ENCODE results near the gene CAP2.

CAP2 gene, protein sequence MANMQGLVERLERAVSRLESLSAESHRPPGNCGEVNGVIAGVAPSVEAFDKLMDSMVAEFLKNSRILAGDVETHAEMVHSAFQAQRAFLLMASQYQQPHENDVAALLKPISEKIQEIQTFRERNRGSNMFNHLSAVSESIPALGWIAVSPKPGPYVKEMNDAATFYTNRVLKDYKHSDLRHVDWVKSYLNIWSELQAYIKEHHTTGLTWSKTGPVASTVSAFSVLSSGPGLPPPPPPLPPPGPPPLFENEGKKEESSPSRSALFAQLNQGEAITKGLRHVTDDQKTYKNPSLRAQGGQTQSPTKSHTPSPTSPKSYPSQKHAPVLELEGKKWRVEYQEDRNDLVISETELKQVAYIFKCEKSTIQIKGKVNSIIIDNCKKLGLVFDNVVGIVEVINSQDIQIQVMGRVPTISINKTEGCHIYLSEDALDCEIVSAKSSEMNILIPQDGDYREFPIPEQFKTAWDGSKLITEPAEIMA

DNA sequence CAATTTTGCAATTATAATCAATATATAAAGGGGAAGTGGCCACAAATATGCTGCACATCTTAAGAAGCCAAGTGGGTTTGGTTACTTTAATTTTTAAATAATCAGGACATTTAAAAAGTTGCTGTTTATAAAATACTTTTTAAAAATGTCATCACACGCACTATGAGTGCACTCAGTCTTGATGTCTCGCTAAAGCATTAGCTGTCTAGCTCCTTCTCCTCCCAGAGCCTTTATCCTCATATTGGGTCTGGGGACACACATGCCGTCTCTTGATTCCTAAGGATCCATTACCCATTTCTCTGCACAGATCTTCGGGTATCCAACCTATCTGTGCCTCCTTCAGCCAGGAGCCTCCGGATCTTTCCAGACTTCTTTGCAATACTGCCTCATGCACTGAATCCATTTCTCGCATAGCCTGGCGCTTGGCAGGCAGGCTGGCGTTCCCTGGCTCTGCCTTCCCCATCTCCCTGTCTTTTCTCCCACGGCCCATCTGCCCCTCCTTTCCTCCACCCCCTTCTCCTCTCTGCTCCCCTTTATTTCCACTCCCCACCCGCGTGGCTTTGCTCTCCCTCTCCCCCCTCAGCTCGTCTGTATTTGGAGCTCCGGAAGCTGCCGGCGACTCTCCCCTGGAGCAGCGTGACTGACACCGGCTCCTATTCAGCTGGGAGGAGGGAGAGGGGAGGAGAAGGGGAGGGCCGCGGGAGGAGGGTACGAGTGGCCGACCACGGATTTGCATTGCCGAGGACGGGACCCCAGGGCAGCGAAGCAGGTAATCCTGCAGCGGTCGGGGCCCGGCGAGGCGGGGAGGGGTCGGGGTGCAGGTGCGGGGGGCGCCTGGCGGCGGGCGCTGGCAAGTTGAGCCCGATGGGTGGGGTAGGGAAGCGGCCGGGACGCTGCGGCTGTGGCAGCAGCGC lies at the start of gene CAP2:
TSS of gene CAP2 (plus strand) at position 618 of the 914 bp plus-strand sequence. CDS start 27,961 bp downstream, outside the sequence.
- no peak for DNase-seq

DNA sequence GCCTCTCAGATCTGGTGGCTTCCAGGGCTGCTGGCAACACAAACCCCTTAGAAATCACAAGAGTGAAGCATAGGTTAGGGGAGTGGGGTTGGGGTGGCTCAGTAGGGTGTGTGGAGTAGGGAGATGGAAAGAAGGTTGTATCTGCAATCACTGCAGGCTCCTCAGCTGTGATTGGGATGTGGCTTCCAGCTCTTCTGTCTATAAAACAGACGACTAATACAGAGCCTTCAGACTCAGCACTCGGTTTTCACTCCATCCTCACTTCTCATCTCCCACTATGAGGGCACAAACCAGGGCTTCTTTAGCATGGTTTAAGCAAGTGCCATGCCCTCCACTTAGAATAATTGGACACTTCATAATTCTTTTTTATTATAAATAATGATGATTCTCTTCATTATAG lies 46.4 kb upstream of the CAP2 start:
- DNase-seq: no peak

DNA sequence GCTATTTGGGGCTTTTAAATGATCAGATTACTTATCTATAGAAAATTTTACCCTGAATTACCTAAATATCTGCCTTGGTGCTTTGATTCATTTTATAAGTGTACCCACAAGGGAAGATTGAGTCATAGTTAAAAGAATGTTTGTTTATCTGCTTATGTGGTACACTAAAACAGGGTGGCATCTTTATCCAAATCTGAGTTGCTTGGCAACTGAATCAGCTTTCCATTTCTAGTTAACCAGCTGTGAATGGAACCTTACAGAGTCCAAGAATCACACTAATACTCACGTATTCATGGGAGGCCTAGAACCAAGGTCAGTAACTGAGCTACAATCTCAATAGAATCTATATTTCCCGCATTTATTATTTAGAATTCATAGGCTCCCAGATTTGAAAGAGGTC lies 44.0 kb upstream of the CAP2 start:
- DNase-seq: no peak

DNA sequence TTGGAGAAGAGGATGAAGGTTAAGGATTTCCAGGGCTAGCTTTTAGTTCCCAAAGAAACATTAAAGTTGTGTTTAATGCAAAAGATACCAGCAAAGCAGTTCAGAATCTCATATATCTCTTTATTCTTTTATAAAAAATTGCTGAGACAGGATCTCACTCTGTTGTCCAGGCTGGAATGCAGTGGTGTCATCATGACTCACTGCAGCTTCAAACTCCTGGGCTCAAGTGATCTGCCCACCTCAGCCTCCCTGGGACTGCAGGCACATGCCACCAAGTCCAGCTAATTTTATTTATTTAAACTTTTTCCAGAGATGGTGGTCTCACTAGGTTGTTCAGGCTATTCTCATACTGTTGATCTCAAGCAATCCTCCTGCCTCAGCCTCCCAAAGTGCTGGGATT lies 41.1 kb upstream of the CAP2 start:
- no peak for DNase-seq

DNA sequence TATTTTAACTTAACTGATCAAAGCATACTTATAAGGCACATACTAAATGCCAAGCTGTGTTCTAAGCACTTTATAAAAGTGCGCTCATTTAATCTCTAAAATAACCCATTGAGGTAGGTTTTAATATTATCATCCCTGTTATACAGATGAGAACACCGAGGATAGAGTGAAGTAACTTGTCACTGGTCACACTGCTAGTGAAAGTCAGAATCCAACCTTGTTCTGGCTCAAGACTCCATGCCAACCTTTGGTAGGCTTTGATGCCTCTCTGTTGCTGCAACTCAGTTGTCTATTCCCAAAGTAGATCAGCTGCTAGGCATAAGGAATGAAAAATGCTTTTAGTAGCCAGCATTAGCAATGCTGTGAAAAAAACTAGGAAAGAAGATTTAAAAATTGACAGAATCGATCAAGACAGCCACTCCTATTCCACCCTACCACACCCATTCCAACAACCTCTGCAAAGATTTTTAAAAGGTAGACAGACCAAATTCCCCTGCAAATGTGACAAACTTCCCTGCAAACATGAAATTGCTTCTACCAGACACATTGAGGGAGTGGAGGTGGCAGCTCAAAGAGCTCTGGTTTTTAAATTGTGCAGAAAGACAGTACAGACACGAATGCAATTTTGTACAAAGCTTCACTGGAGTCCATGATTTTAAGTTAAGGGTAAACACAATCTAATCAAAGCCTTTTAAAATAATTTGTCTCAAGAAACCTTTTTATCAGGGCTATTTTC lies 39.8 kb upstream of the CAP2 start:
- no peak for DNase-seq

DNA sequence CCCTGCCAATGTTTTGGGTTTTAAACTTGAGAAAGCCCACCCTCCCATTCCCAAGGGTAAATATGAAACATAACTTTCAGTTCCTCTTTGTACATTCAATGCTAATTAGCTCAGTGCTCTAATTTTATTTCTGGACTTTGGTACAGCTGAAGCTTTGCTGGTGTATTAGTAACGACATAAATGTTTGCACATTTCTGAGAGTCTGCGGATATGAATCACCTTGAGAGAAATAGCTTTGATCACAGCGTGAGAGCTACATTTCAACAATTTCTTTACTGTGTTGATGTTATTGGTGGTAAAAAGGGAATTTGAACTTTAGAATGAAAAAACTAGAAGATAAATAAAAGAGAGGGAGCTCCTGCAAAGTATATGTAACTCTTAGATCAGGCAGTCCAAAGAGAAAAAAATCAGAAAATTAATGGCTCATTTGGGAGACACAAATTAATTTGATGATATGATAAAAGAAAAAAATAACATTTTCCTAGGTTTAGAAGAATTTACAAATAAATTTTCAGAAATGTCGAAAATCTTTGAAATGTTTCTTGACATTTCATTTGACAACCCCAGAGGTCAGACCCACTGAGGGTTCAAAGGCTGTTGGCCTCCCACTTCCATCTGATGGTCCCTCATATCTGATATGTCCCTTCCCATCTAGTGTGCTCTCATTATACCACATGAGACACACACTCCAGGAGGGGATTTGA lies 38.5 kb upstream of the CAP2 start:
- no peak for DNase-seq

DNA sequence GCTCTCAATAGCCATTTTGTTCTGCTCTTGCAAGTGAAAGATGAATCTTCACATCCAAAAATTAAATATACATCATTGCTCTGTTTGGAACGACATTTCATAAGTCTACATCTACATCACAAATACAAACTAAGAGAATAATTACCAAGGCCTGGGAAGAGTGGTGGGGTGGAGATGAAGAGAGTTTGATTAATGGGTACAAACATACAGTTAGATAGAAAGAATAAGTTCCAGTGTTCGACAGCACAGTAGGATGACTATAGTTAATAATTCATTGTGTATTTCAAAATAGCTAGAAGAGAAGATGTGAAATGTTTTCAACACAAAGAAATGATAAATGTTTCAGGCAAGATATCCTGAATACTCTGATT lies 38.0 kb upstream of the CAP2 start:
- DNase-seq: no peak

DNA sequence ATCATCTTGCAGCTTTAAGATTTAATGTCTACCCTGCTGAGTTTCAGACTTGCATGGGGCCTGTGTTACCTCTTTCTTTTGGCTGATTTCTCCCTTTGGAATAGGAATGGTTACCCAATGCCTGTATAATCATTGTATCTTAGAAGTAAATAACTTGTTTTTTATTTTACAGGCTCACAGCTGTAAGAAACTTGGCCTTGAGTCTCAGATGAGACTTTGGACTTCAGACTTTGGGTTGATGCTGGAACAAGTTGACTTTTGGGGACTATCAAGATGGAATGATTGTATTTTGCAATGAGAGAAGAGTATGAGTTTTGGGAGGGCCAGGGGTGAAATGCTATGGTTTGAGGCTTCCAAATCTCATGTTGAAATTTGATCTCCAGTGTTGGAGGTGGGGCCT lies 34.9 kb upstream of the CAP2 start:
- DNase-seq: no peak

DNA sequence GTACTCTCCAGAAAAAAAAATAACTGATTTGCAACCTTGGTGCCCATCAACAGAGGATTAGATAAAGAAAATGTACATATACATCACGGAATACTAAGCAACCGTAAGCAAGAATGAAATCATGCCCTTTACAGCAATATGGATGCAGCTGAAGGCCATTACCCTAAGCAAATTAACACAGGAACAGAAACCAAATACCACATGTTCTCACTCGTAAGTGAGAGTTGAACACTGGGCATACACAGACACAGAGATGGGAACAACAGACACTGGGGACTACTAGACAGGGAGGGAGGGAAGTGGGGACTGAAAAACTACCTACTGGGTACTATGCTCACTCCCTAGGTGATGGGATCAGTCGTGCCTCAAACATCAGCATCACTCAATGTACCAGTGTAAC lies 32.8 kb upstream of the CAP2 start:
- DNase-seq: no peak

DNA sequence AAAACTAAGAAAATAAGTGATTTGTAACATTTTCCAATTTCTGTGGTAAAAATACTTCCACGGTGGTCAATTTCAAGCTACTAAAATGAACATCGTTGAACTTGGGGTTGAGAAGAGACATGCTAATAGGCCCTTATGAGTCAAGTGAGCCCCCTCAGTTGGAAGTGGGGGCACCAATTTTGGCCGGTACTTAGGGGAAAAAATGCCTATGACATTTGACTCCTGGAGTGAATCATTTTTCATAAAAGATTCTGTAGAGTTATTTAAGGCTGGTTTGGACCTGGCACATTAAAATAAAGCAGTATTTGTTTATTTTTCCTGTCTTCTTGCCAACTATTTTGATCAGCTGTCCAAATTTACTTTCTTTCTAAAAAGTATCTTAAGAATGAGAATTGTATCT lies 32.4 kb upstream of the CAP2 start:
- no peak for DNase-seq

DNA sequence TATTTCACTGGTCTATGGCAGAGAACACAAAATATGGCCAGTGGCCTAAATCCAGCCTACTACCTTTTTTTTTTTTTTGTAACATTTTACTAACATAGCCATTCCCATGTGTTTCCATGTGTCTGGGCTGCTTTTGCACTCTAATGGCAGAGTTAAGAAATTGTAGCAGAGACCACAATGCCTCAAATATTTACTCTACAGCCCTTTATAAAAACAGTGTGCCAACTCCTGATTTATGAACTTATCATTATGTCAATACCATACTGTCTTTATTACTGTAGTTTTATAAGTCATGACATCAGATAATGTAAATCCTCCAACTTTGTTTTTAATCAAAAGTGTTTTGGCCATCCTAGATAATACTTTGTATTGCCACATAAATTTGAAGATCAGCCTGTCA lies 27.4 kb upstream of the CAP2 start:
- DNase-seq: no peak

DNA sequence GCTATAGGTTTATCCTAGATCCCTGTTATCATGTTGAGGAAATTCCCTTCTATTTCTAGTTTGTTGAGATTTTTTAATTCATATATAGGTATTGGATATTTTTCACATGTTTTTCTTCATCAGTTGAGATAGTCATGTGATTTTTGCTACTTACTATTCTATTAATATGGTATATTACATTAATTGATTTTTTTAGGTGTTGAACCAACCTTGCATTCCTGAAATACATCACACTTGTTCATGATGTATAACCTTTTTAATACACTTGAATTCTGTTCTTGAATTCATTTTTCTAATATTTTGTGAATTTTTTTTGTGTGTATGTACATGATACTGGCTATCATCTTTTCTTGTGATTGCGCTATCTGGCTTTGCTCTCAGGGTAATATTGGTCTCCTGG lies 25.5 kb upstream of the CAP2 start:
- DNase-seq: no peak

DNA sequence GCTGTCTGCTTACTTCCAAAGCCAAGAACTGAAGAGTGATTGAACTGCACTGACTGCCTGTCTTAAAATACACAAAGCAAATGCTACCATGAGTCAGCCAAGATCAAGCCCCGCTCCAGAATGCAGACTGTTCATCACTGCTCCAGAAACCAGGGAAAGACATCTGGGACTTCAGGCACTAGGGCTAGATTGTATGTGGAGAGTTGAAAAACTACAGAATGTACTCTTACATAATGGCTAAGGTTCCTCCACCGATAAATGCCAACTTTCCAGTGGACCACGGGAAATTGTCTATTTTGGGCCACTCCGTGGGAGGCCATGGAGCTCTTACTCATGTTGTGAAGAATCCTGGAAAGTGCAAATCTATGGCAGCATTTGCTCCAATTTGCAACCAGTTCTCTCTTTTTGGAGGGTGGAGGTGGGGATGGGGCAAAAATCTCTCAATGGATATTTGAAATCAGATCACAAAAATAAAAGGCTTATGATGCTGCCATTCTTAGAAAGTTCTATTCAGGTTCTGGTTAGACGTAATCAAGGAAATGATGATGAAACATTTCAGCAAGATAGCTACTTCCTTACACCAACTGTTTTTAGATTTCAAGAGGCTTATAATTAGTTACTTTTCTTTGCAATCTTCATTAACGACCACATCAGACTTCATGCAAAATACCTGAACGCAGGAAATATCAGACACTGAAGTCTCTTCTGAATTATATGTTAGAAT lies 11.8 kb upstream of the CAP2 start:
- no peak for DNase-seq

DNA sequence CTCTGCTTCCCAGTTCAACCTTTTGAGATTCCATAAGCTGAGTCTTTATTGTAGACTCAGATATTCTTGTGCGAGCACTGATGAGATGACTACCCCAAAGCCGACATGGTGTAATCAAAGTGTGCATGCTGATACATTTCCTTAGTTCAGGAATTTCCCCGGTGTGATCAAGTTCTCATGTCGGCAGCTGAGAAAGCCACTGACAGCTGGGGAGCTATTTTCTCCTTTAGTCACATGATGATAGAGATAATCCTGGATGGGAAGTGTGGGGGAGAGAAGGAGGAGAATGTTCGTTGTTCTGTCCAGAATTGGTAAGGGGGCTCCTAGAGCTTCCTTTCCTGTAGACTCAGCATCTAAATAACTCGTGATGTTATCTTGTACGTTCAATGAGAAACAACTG lies 7.7 kb upstream of the CAP2 start:
- no peak for DNase-seq

DNA sequence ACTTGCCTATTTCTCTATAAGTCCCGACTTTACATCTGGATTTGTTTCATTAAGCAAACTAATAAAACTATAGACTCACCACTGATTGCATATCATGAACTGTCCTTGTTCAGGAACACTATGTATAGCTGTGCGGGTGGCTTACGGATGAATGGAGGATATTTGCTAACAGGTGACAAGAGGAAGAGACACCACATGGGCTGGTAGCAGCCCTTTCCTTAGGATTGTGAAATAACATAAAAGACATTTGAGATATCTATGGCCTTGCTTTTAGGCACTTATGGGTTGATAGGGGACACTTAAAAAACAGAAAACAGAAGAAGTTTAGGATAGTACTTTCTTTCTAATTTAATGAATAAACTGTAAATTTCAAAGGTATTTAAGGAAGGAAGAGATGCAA lies 5.0 kb upstream of the CAP2 start:
- no peak for DNase-seq

DNA sequence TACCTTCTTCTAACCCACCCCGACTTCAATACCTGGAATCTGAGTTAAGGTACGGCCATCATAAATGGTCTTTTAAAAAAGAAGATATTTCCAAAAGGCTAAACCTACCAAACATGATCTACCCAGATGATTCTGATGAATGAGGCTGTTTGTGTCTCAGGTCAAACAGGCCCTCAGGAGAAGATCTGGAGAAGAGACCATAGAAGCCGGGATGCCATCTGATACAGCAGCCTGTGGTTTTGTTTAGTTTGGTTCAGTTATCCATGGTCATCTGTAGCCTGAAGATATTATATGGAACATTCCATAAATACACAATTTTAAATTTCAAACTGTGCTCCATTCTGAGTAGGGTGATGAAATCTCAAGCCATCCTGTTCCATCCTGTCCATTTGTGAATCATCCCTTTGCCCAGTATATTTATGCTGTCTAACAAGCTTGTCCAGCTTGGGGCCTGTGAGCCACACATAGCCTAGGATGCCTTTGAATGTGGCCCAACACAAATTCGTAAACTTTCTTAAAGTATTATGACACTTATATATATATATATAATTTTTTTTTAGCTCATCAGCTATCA lies 4.0 kb upstream of the CAP2 start:
- no peak for DNase-seq

DNA sequence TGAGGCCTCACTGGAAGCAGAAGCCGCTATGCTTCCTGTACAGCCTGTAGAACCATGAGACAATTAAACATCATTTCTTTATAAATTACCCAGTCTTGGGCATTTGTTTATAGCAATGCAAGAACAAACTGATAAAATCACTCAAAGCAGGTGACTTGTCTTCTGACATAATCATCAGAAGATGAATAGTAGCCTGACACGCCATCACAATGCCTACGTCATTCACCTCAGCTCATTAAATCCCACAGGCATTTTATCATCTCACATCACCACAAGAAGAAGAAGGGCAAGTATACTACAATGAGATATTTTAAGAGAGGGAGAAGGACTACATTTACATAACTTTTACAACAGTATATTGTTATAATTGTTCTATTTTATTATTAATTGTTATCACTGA lies 3.1 kb upstream of the CAP2 start:
- no peak for DNase-seq

DNA sequence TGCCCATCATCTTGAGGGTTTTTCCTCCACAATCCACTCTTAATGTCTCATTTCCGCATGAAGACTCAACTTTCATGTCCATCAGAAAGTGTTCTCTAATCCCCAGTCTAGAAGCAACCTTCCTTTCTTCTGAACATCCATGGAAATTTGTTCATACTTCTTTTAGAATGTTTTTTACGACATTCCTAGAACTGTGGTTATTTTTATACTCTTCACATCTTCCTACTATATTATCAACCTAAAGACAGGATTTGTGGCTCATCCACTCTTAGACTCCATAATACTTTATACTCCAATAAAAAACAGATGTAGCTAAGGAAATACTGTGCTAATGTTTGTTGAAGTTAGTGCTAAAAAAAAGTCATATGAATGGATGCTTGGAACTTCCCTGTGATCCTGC lies 1.4 kb upstream of the CAP2 start:
- no peak for DNase-seq

DNA sequence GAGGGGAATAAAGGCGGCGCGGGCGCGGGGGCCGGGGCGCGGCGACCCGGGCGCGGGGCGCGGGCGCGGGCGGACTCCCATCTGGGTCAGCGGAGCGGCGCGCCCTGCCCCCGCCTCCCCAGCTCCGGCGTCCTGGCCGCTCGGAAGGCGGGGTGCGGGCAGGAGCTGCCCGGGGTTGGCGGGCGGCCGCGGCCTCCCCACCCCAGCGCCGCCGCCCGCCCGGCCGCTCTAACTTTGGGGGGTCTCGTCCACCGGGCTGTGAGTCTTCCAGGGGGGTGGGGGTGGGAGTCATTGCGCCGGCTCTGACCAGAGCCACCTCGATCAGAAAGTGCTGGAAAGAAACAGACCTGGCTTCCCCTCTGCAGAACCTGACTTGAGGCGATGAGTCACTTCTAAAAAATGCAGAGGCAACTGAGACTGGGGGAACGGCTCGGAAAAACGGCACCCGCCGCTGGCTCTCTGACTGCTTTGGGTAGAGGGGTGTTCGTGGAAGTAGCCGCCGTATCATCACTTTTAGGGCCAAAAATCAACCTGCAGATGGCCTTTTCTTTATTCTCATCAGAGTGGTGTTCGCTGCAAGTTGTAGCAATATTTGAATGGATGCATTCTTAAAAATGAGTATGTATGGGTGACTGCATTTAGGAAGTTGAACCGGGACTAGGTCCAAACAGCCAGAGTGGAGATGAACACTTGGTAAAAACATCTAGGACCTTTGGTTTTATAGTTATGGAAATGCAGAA lies 667 bp downstream of the CAP2 start:
- no peak for DNase-seq

DNA sequence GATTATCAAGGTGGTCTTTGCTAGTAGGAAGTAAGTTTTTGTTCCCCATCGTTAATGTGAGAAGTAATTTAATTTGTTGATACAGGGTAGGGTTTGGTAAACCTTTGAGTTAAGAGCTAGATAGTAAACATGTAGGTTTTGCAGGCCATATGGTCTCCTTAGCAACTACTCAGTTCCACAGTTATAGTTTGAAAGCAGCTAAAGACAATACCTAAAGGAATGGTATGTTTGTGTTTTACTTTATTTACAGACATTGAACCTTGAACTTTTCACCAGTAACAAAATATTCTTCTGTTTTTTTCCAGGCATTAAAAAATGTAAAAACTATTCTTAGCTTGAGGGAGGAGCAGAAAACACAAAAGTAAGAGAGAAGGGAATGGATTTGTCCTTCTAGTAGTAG lies 1.7 kb downstream of the CAP2 start:
- no peak for DNase-seq

DNA sequence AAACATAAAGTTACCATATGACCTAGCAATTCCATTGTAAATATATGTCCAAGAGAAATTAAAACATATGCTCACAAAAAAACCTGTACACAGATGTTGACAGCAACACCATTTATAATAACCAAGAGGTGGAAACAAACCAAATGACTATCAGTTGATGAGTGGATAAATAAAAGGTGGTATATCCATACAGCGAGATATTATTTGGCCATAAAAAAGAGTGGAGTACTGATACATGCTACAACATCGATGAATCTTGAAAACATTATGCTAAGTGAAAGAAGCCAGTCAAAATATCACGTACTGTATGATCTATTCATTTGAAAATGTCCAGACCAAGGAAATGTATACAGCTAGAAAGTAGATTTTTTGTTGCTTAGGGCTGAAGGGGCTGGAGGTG lies 2.9 kb downstream of the CAP2 start:
- DNase-seq: no peak
